Endothelial cell of umbilical vein (primary cell): ENCODE data around the gene ASIC4.

Experiments used
- CTCF ChIP-seq, 2 donors: IDR thresholded peaks; 1 replicate in 1 of 2; 2 replicates in 1 of 2; pipeline ENCODE4 v1.5.1; 2011; ENCODE audit warnings: low read length in 2 of 2, mild to moderate bottlenecking in 2 of 2, moderate library complexity in 2 of 2, control low read depth in 1 of 2, inconsistent platforms in 1 of 2, low read depth in 1 of 2; ENCODE audit not compliant: insufficient read depth in 1 of 2; ENCODE audit errors: extremely low read depth in 1 of 2
- EZH2 ChIP-seq: IDR thresholded peaks from 2 replicates; pipeline ENCODE4 v1.6.1; 2012; ENCODE audit warnings: borderline replicate concordance, low read depth, mild to moderate bottlenecking, moderate library complexity, low read length, inconsistent platforms; ENCODE audit not compliant: severe bottlenecking
- FOS ChIP-seq: IDR thresholded peaks from 2 replicates; pipeline ENCODE4 v1.6.1; 2011; ENCODE audit warnings: mild to moderate bottlenecking, low read length, moderate library complexity, borderline replicate concordance; ENCODE audit not compliant: insufficient read depth
- POLR2A ChIP-seq: IDR thresholded peaks from 2 replicates; pipeline ENCODE4 v1.6.1; 2012; ENCODE audit warnings: low read depth, mild to moderate bottlenecking, control low read depth, low read length
- POLR2AphosphoS5 ChIP-seq: IDR thresholded peaks from 2 replicates; pipeline ENCODE4 v1.6.1; 2012; ENCODE audit warnings: low read depth, mild to moderate bottlenecking, control low read depth, low read length, moderate library complexity; ENCODE audit not compliant: insufficient read depth

DNA sequence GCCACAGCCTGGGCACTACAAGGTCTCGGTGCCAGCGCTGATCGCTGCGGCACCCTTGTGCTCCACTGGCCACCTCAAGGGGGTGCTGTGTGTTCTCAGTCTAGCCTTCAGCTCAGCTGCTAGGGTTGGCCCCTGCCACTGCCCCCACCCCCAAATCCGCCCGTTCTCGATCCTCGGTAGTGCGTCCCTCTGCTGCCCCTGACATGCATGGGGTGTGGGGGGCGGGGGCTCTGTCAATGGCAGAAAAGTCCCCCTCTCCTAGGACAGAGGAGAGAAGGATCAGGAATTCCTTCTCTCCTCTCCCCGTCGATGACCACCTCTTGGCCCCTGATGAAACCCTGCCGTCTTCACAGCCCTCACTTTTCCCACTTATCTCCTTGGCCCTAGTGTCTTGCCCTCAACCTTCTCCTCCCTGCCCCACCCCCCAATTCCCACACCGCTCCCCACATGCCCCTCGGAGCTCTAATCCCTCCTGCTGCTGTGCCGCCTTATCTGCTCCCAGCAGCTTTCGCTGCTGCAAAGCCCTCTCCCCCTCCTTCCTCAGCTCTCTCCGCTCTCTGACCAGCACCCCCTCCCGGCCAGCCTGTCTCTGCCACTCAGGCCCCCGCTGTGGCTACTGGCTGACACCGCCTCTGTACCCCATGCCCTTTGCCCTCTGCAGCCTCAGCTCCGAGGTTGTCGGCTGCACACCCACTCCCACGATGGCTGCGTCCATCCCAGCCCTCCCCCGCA lies 4.3 kb upstream of the ASIC4 start:
- TF ChIP-seq CTCF (IDR thresholded peaks at IDR 0.05; ENCODE audit: extremely low read depth in 1 of 2, insufficient read depth in 1 of 2, low read depth in 1 of 2, low read length in 2 of 2) = peak; percentile 68 to 84
- no peak for TF ChIP-seq POLR2A
- peak; percentile 18 for TF ChIP-seq EZH2
- no peak for TF ChIP-seq POLR2AphosphoS5
- no peak for TF ChIP-seq FOS
